ENCODE measurements around the gene LPAR3.
A peak's percentile ranks its signal among the peaks of the same experiment; 100 is the strongest.
"Not testable (repeated sequence)": the region's sequence is repeated elsewhere in the genome, so short reads cannot be mapped to it uniquely, and the experiment has no call there.

LPAR3 gene

GRCh38 chr1:84892705-84893618, at the start of gene LPAR3:
TSS of gene LPAR3 (minus strand) at chr1:84893206. CDS start at chr1:84866120, 27,086 bp downstream.
- no peak for FAIRE-seq

GRCh38 chr1:84941843-84942242, 48.8 kb upstream of the LPAR3 start:
- no peak for FAIRE-seq

GRCh38 chr1:84940481-84940880, 47.5 kb upstream of the LPAR3 start:
- FAIRE-seq: no peak

GRCh38 chr1:84939761-84940160, 46.8 kb upstream of the LPAR3 start:
- no peak for FAIRE-seq

- no peak for FAIRE-seq
These were observed 46.1 kb upstream of the LPAR3 start for GRCh38 chr1:84939151-84939550.

GRCh38 chr1:84936116-84936810, 43.3 kb upstream of the LPAR3 start:
- FAIRE-seq: no peak

- no peak for FAIRE-seq
These were observed 40.1 kb upstream of the LPAR3 start for GRCh38 chr1:84933011-84933611.

GRCh38 chr1:84930831-84931230, 37.8 kb upstream of the LPAR3 start:
- FAIRE-seq: no peak

GRCh38 chr1:84930329-84930728, 37.3 kb upstream of the LPAR3 start:
- no peak for FAIRE-seq

GRCh38 chr1:84929581-84929980, 36.6 kb upstream of the LPAR3 start:
- FAIRE-seq: no peak

- no peak for FAIRE-seq
These were observed 36.0 kb upstream of the LPAR3 start for GRCh38 chr1:84928979-84929378.

GRCh38 chr1:84923317-84923716, 30.3 kb upstream of the LPAR3 start:
- no peak for FAIRE-seq

- no peak for FAIRE-seq
These were observed 27.2 kb upstream of the LPAR3 start for GRCh38 chr1:84920159-84920558.

GRCh38 chr1:84919461-84919970, 26.5 kb upstream of the LPAR3 start:
- no peak for FAIRE-seq

- FAIRE-seq: no peak
These were observed 25.8 kb upstream of the LPAR3 start for GRCh38 chr1:84918726-84919336.

GRCh38 chr1:84916897-84917296, 23.9 kb upstream of the LPAR3 start:
- FAIRE-seq: no peak

GRCh38 chr1:84913555-84913892, 20.5 kb upstream of the LPAR3 start:
- peak; percentile 28 for FAIRE-seq

GRCh38 chr1:84912726-84913554, 19.9 kb upstream of the LPAR3 start:
- no peak for FAIRE-seq

- not testable (repeated sequence) for FAIRE-seq
These were observed 15.9 kb upstream of the LPAR3 start for GRCh38 chr1:84908746-84909464.

- no peak for FAIRE-seq
These were observed 14.3 kb upstream of the LPAR3 start for GRCh38 chr1:84907095-84907827.

GRCh38 chr1:84902727-84903126, 9.7 kb upstream of the LPAR3 start:
- FAIRE-seq: not testable (repeated sequence)
